Measurements from ENCODE around the gene LGALS3BP.

- no peak for TF ChIP-seq REST (IDR thresholded peaks at IDR 0.05; ENCODE audit: low read depth)
- TF ChIP-seq CTCF (IDR thresholded peaks at IDR 0.05 in 2 of 3, conservative IDR thresholded peaks at IDR 0.05 in 1 of 3; ENCODE audit: borderline replicate concordance in 1 of 3, insufficient read depth in 1 of 3, low read depth in 2 of 3, low read length in 2 of 3), result no peak
- peak; percentile 86 for TF ChIP-seq POLR2A (IDR thresholded peaks at IDR 0.05; ENCODE audit: borderline replicate concordance, extremely low read depth, insufficient read depth, insufficient read length)
- no peak for TF ChIP-seq CEBPB (IDR thresholded peaks at IDR 0.05; ENCODE audit: low read depth)
- TF ChIP-seq SRF (IDR thresholded peaks at IDR 0.05; ENCODE audit: low read depth), result no peak
- TF ChIP-seq EZH2 (IDR thresholded peaks at IDR 0.05), result no peak
- TF ChIP-seq POLR2AphosphoS5 (IDR thresholded peaks at IDR 0.05; ENCODE audit: low read depth, low read length), result peak; percentile 99
- no peak for TF ChIP-seq EZH2phosphoT487 (IDR thresholded peaks at IDR 0.05; ENCODE audit: borderline replicate concordance)
- TF ChIP-seq YY1 (IDR thresholded peaks at IDR 0.05; ENCODE audit: extremely low read depth, insufficient replicate concordance, low read depth, low read length), result peak; percentile 38
- TF ChIP-seq TCF7L2 (IDR thresholded peaks at IDR 0.05; ENCODE audit: borderline replicate concordance, extremely low read depth, insufficient read depth, insufficient read length), result no peak
- TF ChIP-seq ZBTB33 (IDR thresholded peaks at IDR 0.05; ENCODE audit: extremely low read depth, insufficient replicate concordance, low read length), result no peak
- TF ChIP-seq EGR1 (IDR thresholded peaks at IDR 0.05; ENCODE audit: low read depth), result no peak
- TF ChIP-seq JUND (IDR thresholded peaks at IDR 0.05), result no peak
- TF ChIP-seq ATF3 (IDR thresholded peaks at IDR 0.05), result no peak
Measured at GRCh38 chr17:78979780-78980623, at the start of gene LGALS3BP.
